SIG-M5 treated with dmso at 0.1 percent for 504 hours (cell line): ENCODE measurements around the gene PRDM11.
"Not testable (repeated sequence)": the region's sequence is repeated elsewhere in the genome, so short reads cannot be mapped to it uniquely, and the experiment has no call there.

Experiments used
- DNase-seq: peaks from one replicate; lab custom pipeline; 2025; ENCODE audit not compliant: unreplicated experiment; lab: John Stamatoyannopoulos, UW

PRDM11 gene

DNA sequence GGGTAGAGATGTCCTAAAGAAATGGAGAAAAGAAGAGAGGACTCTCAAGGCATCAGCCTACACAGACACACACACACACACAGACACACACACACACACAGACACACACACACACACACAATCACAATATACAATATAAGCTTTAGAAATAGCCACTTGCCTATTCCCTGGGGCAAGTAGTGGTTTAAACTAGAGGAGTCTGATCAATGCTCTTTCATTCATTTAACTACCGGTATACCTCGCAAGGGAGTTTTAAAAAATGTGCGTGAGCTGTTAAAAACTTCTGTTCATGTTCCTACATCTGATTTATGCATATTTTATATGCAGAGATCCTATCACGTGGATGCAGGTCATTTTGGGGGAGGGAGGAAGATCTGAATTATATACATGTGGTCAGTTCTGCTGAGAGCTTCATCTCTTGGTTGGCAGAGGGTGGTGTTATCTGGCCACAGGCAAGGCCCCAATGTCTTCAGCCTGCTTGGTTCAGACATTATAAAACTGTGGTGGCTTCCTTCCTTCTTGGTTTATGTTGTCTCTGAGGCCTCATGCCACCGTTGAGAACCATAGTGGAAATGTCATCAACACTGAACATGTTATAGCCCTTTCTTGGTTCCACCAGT lies 83.1 kb downstream of the PRDM11 start:
- no peak for DNase-seq

DNA sequence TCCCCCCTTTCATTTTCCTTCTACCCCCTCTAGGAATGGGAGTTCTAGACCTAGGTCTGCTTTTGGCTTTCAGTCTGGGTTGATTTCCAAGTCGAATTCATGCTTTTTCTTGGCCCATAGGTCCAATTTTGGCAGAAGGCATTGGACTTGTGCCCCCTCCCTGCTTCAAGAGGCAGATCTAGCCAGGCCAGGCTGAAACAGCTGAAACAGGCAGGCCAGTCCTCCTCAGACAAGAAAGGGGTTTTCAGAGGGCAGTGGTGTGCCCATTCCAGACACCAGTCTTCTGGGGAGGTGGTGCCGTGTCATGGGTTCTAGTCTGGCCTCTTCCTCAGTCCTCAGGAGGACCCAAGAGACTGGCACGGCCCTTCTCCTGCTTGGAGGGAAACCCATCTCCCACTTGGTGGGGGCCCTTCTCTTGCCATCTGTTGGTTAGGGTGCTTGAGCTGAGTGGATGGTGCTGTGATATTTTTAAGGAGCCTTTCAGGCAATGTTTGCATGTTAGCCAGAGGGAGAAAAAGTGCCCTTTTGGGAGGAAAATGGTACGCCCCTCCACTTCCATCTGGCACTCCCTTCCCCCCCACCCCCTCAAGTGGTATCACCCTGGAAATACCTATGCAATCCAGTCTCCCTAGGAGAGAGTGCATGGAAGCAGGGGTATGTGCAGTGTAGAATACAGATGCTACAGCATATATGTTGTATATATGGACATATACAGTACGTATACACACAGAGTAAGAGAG lies 86.1 kb downstream of the PRDM11 start:
- no peak for DNase-seq

GRCh38 chr11:45233121-45233803 lies 86.8 kb downstream of the PRDM11 start:
- peak; percentile 40 for DNase-seq

DNA sequence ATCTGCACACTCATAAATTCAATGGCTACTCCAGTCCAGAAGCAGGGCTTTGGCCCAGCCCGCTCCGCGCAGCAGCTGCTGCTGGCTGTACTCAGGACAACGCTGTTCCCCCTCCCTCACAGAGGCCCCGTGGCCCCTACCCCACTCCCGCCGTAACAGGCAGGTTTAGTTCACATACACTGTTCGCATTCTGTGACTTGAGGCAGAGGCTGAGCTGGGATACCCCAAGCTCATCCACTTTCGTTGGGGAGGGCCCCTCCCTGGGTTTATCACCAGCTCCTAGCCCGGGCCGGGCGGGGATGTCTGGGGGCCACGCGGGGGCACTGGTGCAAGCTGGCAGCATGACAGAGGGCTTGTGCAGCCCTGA lies 87.3 kb downstream of the PRDM11 start:
- no peak for DNase-seq

- DNase-seq = no peak
Observed at GRCh38 chr11:45234306-45235006, 88.0 kb downstream of the PRDM11 start.

DNA sequence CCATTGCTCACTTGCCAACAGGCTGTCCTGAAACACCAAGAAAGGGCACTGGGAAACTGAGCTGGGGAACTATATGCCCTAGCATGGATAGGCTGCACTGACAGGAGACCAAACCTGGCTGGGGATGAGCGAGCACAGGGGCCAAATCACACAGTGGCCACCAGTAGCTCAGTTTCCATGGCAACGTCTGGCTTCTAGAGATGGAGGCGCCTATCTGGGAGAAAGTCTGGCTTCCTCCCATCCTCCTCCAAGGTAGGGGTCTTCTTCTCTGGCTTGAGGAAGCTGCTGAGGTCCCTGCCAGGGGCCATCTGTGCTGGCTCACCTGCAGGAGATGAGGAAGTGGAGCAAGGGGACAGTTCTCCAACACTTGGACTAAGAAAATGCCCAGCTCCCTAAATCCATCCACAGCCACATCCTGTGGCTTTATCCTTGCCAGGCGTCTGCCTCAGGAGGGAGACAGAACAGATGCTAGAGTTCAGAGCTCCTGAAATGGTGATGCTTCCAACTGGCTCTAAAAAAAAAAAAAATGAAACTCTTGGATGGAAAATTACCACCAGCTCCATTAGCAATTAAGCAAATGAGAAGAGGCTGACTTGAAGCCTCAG lies 91.4 kb downstream of the PRDM11 start:
- no peak for DNase-seq

- no peak for DNase-seq
Observed at GRCh38 chr11:45238724-45239123, 92.3 kb downstream of the PRDM11 start.

DNA sequence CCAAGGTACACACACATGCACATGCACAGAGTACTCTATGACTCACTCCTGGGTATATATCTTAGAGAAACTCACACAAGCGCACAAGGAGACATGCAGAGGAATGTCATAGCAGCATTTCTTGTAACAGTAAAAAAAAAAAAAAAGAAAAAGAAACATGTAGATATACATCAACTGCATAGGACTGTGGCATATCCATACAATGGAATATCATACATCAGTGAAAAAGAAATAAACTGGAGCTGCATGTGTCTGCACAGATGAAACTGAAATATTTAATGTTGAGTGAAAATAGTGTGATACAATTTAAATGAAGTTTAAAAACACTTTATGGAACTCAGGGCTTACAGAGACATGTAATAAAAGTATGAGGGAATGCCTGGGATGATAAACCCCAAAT lies 93.3 kb downstream of the PRDM11 start:
- no peak for DNase-seq

GRCh38 chr11:45243967-45244366 lies 97.5 kb downstream of the PRDM11 start:
- DNase-seq = no peak

GRCh38 chr11:45245218-45246045 lies 99.0 kb downstream of the PRDM11 start:
- no peak for DNase-seq

GRCh38 chr11:45246241-45246640 lies 99.8 kb downstream of the PRDM11 start:
- DNase-seq = no peak

DNA sequence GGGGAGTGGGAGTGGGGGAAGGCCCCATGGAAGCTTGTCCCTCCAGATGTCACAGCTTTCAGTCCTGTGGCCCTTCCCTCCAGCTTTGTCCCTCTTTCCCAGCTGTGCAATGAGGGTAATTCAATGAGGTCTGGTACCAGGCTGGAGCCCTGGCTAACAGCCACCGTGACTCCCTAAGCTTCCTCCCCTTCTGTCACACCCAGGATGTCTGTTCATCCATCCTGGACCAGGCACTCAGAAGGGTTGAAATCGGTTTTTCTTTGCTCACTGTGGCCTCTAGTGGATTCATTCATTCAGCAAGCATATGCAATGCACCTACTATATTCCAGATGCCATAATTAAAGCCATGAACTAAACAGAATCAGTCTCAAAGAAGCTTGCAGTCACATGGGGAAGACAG lies 101.0 kb downstream of the PRDM11 start:
- no peak for DNase-seq

- no peak for DNase-seq
Observed at GRCh38 chr11:45248501-45249011, 102.1 kb downstream of the PRDM11 start.

DNA sequence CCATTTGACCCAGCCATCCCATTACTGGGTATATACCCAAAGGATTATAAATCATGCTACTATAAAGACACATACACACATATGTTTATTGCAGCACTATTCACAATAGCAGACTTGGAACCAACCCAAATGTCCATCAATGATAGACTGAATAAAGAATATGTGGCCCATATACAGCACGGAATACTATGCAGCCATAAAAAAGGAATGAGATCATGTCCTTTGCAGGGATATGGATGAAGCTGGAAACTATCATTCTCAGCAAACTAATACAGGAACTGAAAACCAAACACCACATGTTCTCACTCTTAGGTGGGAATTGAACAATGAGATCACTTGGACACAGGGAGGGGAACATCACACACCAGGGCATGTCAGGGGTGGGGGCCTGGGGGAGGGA lies 102.9 kb downstream of the PRDM11 start:
- not testable (repeated sequence) for DNase-seq

DNA sequence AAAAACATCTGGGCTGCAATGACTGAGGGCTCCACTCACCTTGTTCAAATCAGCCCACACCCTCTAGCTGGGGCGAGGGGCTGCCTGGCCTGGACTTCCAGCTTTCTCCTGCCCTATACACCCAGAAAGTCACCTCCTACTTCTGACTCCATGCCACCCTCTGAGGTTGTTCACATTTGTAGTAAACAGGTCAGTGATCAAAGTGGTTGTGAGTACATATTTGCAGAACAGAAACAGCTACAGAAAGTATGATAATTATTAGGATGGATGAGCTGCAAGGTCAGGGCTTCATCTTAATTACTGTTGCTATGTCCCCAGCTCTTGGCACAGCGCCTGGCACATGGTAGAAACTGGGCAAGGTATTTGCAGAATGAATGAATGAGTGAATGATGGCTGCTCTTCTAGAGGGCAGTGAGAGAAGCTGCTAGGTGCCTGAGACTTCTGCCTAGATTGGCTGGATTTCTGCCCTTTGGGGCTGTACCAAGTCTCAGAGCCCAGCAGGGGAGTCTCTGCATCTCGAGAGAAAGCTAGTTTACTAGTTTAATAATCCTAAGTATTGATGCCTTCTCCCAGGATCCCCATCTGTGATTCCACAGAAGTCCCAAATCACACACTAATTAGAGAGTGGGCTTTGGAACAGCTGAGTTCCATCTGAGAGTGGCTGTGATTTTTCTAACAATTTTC lies 103.7 kb downstream of the PRDM11 start:
- DNase-seq = no peak

GRCh38 chr11:45252134-45252856 lies 105.9 kb downstream of the PRDM11 start:
- no peak for DNase-seq

GRCh38 chr11:45252877-45253276 lies 106.4 kb downstream of the PRDM11 start:
- no peak for DNase-seq

DNA sequence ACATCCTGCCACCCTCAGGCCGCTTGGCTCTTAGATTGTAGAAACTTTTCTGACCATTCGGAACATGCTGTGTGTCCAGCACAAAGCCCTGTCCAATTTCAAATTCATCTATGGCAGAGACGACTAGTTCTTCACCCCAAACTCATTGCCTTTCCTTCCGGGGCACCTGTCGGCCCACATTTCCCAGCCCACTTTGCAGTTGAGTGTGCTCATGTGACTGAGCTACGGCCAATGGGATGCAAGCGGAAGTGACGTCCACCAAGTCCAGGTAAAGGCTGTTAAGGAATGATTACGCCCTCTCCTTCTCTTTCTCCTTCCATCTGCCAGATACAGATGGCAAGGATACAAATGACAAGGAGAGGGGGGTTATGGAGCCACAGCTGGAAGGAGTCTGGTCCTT lies 107.2 kb downstream of the PRDM11 start:
- no peak for DNase-seq

DNA sequence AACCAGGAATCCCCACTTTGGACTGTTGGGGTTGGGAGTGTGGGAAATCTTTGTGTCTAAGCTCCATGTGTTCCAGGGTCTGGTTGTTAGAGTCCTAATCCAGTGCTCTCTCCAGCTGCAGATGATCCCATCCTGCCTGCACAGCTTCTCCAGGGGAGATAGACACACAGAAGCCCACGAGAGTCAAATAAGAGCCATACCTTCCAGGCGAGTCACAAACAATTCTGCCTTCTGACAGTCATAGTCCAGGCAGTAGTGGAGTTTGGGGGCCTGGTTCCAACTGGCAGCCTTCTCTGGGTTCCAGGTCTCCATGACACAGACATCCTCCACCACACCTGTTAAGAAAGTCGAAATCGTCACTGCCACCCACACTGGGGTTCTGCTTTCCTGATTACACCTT lies 107.6 kb downstream of the PRDM11 start:
- no peak for DNase-seq
